Superior temporal gyrus (tissue), 1 donor: ENCODE results near the gene ROPN1B.
"Not testable (repeated sequence)": the region's sequence is repeated elsewhere in the genome, so short reads cannot be mapped to it uniquely, and the experiment has no call there.

Experiments used
- DNase-seq: peaks from one replicate; pipeline ENCODE4 v3.0.0-alpha.2; 2016; ENCODE audit errors: extremely low spot score

Gene ROPN1B

DNA sequence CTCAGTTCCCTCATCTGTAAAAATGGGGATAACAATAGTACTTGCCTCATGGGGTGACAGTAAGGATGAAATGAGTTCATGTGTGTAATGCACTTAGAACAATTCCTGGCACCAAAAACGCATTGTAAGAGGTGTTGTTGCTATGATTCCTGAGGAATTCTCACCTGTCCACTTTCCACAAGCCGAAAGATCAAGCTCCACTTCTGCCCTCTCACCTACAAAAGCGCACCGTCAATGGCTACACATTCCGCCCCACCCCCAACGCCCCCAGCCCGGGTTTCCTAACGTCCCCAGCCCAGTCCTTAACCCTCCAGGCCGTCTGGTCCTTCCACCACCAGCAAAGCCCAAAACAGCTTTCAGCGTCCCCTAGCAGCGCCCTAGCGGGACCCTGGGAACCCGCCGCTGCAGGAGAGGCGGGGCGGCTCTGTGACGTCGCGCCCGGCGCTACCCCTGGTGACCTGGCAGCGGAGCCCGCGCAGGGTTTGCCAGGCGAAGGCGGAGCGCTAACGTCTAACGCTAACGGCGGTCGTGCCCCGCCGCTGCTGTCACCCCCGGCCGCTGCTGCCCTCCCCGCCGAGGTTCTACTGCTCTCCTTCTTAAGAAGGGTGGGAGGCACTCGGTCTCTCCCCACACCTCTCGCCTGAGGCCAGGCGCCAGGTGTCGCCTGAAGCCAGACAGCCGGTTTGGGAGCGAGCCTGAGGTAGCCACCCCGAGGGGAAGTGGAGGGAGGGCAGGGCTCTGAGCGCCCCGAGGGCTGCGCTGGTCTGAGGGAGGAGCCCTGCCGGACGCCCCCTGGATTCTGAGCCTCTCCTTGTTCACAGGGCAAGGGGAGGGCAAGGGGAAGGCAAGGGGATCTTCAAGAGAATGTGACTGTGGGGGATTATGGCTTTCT lies at the start of gene ROPN1B:
ROPN1B (plus strand) TSS at position 478 of the 892 bp plus-strand sequence. CDS start 2,877 bp downstream, outside the sequence.
- DNase-seq, result not testable (repeated sequence)

DNA sequence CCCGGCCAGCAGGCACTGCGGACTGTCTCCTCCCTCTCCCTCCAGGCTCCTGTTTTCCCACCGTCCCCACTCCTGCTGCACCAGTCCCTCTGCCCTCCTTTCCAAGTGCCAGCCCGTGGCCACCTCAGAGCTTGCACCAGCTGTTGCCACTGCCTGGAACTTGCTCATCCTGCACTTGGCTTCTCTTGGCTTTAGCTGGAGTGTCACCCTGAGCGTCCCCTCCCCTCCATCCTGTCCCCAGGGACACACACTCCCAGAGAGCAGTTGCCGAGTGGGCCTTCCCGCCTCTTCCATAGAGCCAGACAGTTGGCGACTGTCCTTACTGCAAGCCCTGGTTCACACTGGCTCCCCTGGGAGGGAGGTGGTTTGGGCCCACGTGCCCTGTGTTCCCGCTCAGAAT lies 48.8 kb upstream of the ROPN1B start:
- DNase-seq, result not testable (repeated sequence)

DNA sequence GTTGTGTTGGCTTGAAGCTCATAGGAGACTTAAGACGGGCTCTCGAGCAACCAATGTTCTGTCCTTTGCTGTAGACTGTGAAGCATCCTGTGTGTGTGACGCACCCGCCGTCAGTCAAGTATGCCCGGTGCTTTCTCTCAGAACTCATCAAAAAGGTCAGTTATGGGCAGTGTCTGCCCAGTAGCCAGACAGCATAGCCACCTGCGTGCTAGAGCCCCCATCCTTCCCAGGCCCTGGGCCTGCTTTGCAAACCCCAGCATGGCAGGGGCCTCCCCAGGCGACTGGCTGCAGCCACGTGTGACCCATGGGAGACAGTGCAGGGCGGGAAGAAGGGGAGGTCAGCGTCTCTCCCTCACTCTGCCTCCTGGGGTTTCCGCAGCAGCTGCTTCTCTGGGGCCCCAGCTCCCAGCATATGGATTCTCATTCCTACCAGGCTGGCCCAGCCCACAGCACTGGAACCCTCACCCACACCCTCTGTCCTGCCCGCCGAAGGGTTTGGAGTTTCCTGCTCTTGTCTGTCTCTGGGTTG lies 48.2 kb upstream of the ROPN1B start:
- not testable (repeated sequence) for DNase-seq

DNA sequence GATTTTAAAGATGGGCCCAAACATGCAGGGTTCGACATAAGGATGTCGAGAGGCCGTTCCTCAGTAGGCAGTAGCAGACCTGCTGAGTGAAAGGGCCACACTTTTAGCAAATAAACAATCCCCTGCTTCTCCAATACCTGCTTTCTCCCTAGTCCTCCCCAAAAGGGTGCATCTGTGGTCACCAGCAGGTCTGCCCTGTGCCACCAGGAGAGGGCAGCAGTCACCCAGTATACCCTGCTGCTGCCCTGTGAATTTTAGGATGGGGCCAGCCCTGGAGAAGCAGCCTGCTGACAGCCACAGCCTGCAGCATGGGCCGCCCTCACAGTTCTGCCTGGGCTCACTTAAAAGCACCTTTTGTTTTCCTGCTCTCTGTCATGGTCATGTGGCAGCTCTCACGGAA lies 47.3 kb upstream of the ROPN1B start:
- not testable (repeated sequence) for DNase-seq

DNA sequence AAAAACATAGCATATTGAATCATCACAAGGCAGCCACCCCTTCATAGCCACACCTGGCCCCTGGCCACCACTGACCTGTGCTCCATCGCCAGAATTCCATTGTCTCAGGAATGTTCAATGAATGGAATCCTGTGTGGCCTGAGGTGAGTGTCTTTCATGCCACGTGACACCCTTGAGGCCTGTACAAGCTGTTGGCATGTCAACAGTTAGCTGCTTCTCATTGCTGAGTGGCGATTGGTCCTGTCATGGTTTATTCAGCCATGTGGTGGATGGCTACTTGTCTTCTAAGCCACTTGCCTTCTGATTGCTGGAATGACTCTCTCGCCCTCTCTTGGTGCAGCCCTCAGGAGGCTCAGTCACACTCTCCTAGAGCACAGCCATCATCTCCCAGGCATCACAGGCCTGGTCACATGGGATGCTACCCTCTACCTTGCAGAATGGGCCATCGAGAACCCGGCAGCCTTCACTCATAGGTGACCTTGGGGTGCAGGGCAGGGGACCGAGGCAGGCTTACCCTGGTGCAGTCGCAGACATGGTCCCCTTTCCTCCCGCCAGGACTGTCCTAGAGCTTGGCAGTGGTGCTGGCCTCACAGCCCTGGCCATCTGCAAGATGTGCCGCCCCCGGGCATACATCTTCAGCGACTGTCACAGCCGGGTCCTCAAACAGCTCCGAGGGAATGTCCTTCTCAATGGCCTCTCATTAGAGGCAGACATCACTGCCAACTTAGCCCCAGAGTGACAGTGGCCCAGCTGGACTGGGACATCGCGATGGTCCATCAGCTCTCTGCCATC lies 45.5 kb upstream of the ROPN1B start:
- DNase-seq, result not testable (repeated sequence)

DNA sequence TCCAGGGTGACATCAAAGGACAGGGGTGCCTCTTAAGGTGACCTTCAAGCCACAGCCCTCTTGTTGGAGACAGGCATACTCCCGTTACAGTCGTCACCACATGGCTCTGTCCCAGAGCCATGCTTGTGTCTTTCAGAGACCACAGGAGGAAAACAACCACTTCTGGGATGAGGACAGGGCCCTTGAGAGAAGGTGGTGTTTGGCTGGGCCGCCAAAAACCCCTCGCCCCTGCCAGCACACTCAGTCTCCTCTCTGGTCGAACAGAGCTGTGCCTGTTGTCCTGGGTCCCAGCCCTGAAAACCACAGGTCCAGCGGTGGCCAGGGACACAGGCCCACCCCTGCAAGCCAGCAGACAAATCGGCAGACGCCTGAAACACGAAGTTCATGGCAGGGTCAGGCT lies 44.7 kb upstream of the ROPN1B start:
- not testable (repeated sequence) for DNase-seq

DNA sequence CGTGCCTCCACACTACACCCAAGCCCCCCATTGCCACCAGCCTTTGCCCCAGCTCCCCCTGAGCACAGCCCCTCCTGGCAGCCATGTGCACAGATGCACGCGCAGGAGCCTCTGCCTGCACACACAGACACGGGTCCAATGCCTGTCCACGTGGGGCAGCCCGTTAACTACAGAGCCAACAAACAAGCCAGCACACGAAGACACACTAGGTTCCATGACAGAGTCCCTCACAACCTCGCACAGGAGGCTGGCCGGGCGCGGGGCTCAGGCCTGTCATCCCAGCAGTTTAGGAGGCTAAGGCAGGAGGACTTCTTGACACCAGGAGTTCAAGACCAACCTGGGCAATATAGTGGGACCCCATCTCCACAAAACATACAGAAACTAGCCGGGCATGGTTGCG lies 43.3 kb upstream of the ROPN1B start:
- DNase-seq, result not testable (repeated sequence)

DNA sequence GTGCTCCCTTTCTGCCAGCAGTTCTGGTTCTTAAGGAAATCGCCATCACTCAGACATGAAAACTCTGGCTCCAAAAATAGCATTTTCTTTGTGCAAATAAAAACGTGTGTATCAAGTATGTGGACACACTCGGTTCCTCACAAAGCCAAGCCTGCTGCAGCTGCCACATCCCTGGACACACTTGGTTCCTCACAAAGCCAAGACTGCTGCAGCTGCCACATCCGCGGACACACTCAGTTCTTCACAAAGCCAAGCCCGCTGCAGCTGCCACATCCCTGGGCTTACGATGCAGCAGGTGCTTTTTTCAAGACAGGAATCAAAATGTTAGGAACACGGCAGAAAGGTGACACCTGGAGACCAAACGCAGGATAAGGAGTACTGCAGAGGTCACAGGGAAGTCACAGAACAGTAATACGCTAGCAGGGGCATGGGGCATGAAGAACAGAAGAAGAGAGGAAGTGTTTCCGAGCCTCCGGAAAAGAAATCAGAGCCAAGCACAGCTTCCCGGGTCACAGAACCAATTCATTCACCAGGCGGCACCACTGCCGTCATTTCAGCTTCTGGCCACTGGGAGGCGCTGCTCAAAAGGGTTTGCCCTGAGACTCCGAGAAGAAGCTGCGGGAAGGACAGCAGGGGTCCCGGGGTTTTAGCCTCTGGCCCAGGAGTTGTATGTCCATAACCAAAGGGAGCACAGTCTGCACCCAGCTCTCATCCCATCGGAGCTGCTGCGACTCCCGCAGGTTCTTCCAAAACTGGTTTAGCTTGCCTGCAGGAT lies 40.0 kb upstream of the ROPN1B start:
- DNase-seq, result peak; percentile 72

DNA sequence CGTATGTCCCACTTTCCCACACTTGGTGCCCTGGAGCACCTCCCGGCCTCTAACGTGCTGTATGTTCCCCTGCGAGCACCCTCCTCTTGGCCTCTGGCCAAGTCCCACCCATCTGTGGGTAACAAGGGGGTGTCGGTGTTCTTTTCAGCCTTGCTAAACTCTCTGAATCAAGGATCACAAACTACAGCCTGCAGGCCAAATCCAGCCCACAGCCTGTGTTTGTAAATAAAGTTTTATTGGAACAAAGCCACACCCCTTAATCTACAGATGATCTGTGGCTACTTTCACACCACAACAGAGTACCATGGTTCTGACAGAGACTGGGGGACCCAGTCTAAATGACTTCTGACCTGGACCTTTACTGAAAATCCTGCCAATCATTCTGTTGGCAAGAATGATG lies 39.2 kb upstream of the ROPN1B start:
- DNase-seq, result not testable (repeated sequence)

DNA sequence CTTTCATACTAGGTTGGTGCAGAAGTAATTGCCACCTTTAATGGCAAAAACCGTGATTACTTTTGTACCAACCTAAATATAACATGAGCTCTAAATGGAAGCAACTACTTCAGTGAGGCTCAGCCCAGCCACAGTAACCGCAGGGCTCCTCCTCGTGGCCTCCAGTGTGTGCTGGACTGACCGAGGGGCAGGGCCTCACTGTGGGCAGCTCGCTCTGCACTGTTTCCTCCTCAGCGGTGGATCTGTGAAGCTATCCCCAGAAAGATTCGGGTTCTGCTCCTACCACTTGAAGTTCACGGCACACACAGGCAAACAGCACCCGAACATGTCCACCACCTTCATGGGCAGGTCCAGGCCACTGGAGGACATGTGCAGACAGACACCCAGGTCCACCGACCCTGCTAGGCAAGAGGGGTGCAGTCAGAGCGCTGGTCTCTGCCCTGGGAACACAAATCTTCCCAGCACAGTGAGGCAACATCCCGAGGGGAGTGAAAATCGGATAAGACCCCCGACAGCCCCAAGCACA lies 37.6 kb upstream of the ROPN1B start:
- DNase-seq, result not testable (repeated sequence)

DNA sequence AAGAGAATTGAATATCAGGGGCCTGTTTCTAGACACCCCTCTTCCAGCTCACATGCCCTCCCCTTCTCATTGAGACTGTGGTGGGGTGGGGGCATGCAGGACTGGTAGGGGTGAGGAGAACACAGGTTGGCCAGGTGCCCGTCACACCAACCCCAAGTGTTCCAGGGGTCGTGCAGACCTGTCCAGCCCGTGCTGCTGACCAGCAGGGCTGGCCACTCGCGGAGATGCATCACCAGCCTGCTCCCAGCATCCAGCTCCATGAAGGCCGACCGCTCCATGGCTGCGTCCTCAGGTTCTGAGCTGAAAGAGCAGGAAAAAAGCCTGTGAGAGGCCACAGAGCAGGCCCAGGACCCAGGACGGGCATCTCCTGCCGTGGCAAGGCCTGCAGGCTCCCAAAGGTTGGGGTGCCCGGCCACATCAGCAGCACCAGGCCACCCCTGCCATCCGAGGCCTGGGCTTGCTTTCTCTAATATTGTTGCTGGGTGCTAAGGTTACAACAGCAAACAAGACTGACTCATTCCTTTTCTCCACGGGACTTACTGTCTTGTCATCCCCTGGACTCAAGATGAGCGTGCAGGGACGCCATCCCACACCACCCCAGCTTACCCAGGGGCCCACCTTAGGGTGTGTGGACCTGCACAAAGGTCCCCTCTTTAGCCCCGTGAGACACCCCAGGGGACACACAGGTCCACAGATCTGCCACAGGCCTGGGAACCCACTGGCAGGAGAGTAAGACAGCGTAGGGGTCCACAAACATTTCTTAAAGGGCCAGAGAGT lies 35.4 kb upstream of the ROPN1B start:
- not testable (repeated sequence) for DNase-seq

DNA sequence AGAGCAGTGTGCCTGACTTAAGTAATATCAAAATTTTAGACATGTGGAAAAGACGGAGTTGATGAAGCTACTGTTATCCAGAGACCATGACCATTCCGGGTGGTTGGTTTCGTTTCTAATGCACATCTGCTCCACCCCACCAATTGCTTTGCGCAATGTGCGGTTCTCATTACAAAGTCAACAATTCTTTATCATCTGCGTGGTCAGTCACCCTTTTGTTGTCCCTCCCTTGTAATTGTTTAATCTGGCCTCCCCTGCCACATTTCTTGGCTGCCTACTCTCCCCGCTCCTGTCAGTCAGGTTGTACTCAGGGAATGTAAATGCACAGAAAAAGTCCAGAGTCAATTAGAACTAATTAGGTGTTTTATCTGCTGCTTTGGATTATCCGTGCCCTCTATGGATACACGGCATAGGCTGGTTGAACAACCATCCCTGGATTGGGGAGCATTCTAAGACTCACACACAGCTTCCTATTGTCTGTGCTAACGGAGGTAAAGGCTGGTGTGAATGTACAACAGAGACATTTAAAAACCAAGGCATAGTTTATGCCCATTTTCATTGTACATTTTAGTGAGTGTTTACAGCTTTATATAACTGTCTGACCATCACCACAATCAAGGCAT lies 33.6 kb upstream of the ROPN1B start:
- DNase-seq, result not testable (repeated sequence)

DNA sequence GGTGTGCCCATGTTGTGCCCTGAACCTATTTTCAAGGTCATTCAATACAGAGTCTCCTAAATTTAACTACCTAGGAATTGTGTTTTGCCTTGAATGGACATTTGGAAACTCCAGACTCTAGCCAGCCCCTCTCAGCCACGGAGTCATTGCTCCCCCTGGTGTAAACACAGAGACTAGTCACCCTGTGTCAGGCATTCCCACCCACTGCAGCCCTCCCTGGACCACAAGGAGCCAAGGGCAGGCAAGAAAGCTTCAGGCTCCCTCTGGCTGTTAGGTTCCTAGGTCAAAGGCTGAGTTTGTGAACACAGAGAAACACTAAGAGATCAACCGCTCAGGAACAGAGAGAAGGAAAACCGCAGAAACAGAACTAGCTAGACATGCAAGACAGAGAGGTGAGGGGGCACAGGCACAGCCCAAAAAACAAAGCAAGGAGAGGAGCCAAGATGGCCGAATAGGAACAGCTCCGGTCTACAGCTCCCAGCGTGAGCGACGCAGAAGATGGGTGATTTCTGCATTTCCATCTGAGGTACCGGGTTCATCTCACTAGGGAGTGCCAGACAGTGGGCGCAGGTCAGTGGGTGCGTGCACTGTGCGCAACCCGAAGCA lies 32.7 kb upstream of the ROPN1B start:
- not testable (repeated sequence) for DNase-seq

DNA sequence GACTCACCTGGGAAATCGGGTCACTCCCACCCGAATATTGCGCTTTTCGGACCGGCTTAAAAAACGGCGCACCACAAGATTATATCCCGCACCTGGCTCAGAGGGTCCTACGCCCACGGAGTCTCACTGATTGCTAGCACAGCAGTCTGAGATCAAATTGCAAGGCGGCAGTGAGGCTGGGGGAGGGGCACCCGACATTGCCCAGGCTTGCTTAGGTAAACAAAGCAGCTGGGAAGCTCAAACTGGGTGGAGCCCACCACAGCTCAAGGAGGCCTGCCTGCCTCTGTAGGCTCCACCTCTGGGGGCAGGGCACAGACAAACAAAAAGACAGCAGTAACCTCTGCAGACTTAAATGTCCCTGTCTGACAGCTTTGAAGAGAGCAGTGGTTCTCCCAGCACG lies 32.1 kb upstream of the ROPN1B start:
- DNase-seq, result not testable (repeated sequence)

DNA sequence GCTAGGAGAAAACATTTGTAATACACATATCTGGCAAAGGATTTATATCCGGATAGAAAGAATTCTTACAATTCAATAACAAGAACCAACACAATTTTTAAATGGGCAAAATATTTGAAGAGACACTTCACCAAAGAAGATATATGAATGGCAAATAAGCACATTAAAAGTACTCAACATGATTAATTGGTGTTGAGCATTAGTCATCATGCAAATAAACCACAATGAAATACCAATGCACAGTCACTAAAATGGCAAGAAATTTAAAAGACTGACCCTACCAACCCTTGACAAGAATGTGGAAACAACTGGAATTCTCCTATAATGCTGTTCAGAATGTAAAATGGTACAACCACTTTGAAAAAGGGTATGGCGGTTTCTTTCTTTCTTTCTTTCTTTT lies 21.2 kb upstream of the ROPN1B start:
- DNase-seq, result not testable (repeated sequence)

DNA sequence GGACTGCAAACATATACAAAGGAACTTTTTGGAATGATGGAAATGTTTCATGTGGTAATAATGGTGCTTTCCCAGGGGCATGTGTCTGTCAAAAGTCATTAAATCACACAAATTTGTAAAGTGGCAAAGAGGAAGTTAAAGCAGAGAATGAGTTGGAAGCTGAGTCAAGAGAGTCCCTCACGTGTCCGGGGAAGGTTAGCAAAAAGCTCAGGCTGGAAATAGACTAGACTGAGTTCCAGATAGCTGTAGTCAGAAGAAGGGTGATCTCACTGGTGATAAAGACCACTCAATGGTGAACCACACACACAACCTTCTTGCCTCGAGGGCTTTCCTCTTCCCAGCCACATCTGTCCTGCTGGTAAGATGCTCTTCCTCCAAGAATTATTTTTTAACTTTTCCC lies 20.1 kb upstream of the ROPN1B start:
- not testable (repeated sequence) for DNase-seq

DNA sequence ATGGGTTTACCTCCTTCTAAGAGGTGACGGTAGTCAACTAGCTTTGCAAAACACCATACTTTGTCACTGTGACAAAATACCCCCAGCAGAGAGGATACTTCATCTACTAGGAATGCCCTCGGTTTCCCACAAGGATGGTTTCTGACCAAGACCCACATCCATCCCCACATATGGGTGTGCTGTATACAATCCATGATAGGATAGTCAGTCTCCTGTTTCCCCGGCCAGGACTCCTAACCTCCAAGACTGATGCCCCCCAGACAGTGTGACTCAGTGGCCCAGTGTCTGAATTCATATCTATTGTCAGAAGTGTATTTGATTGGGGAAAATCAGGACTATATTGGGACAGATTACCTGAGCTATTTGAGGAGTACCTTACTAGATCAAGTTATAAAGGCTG lies 17.8 kb upstream of the ROPN1B start:
- DNase-seq, result not testable (repeated sequence)

DNA sequence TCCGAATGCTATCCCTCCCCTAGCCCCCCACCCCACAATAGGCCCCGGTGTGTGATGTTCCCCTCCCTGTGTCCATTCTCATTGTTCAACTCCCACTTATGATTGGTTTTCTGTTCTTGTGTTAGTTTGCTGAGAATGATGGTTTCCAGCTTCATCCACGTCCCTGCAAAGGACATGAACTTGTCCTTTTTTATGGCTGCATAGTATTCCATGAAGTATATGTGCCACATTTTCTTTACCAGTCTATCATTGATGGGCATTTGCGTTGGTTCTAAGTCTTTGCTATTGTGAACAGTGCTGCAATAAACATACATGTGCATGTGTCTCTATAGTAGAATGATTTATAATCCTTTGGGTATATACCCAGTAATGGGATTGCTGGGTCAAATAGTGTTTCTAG lies 12.0 kb upstream of the ROPN1B start:
- DNase-seq, result not testable (repeated sequence)

DNA sequence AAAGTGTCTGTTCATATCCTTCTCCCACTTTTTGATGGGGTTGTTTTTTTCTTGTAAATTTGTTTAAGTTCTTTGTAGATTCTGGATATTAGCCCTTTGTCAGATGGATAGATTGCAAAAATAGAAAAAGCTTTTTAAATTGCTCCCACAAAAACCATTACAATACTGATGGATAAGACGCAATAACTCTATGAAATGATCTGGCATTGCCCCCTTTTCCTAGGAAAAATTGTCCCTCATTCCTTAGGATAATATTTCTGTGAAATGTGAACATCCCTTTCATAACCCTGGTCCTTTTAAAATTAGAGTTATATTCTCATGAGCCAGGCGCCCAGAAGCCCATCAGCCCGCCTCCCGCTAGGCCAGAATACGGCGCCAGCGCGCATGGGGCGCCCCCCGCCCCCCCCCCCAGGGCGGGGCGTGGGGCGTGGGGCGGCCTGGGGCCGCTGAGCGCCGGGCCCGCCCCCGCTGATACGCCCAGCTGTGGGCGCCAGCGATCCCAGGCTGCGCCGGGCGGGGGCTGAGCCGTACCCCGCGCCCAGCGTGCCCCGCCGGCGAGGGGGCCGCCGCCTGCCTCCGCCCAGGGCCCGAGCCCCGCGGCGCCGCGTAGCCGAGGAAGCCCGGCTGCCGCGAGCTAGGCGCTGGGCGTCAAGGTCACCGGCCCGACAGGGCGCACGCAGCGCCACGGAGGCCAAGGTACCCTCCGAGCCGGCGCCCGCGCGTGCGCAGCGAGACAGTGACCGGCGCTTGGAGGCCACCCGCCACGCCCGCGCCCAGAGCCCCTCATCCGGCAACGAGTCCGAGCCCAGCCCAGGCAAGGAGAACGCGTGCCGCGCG lies 11.1 kb upstream of the ROPN1B start:
- DNase-seq, result no peak
